ENCODE measurements around the gene MLLT6. TPM values are rescaled to one million over a fixed set of nuclear protein-coding genes. Genes with fewer than 3 reads are reported as not detected.

MLLT6 gene
- total RNA-seq, 2 donors from 2014 or later = 251 to 263 TPM

- H3K36me3 Mint-ChIP-seq (ENCODE audit: insufficient read depth in 2 of 2) = peaks cover 10 to 13% of the 10 kb centered on the region in 2 donors
- H3K27me3 Mint-ChIP-seq (ENCODE audit: low read depth) = peaks cover 42% of the 10 kb centered on the region
- H3K9me3 Mint-ChIP-seq = no peaks in the 10 kb centered on the region
- DNase-seq (peak; percentile 25 to 36), ATAC-seq (replicated peaks in 1 of 2) (no peak)
- no peak overlapping the region for H3K27ac Mint-ChIP-seq
- H3K4me1 Mint-ChIP-seq (ENCODE audit: low read depth) = peaks cover 59% of the 10 kb centered on the region
- peak overlapping the region; percentile 88 to 98 for H3K4me3 Mint-ChIP-seq
Measured at GRCh38 chr17:38749223-38750043, 44.4 kb downstream of the MLLT6 start.

DNA sequence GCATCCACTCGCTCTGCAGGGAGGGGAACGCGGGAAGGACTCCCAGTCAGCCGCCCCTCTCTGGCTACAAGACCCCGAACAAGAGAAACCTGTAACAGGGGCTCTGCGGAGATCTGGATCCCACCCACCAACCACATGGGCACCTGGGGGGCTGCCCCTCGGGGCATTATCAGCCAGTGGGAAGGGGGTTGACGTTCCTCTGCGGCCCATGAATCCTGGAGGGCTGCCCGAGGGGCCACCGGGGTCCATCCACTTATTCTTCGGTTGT, 44.9 kb downstream of the MLLT6 start:
- ATAC-seq (replicated peaks in 1 of 2) = no peak
- peaks cover 63% of the 10 kb centered on the region for H3K4me1 Mint-ChIP-seq (ENCODE audit: low read depth)
- peak overlapping the region; percentile 88 to 98 for H3K4me3 Mint-ChIP-seq
- DNase-seq = no peak
- H3K9me3 Mint-ChIP-seq = no peaks in the 10 kb centered on the region
- peaks cover 13 to 16% of the 10 kb centered on the region in 2 donors for H3K36me3 Mint-ChIP-seq (ENCODE audit: insufficient read depth in 2 of 2)
- no peak overlapping the region for H3K27ac Mint-ChIP-seq
- H3K27me3 Mint-ChIP-seq (ENCODE audit: low read depth) = peaks cover 37% of the 10 kb centered on the region

- peaks cover 34% of the 10 kb centered on the region for H3K27me3 Mint-ChIP-seq (ENCODE audit: low read depth)
- H3K9me3 Mint-ChIP-seq = no peaks in the 10 kb centered on the region
- peaks cover 13 to 18% of the 10 kb centered on the region in 2 donors for H3K36me3 Mint-ChIP-seq (ENCODE audit: insufficient read depth in 2 of 2)
- peak overlapping the region; percentile 88 to 98 for H3K4me3 Mint-ChIP-seq
- H3K4me1 Mint-ChIP-seq (ENCODE audit: low read depth) = peaks cover 63% of the 10 kb centered on the region
- peak overlapping the region; percentile 85 for H3K27ac Mint-ChIP-seq
- ATAC-seq (replicated peaks in 1 of 2) (no peak), DNase-seq (no peak)
Measured at GRCh38 chr17:38750312-38751121, 45.4 kb downstream of the MLLT6 start.

GRCh38 chr17:38751144-38751807, 46.2 kb downstream of the MLLT6 start:
- H3K4me1 Mint-ChIP-seq (ENCODE audit: low read depth) = peaks cover 58% of the 10 kb centered on the region
- peak overlapping the region; percentile 88 to 98 for H3K4me3 Mint-ChIP-seq
- DNase-seq = no peak
- peaks cover 15 to 20% of the 10 kb centered on the region in 2 donors for H3K36me3 Mint-ChIP-seq (ENCODE audit: insufficient read depth in 2 of 2)
- H3K9me3 Mint-ChIP-seq = no peaks in the 10 kb centered on the region
- H3K27ac Mint-ChIP-seq = peak overlapping the region; percentile 93
- peaks cover 28% of the 10 kb centered on the region for H3K27me3 Mint-ChIP-seq (ENCODE audit: low read depth)
- ATAC-seq (replicated peaks in 1 of 2) = no peak

DNA sequence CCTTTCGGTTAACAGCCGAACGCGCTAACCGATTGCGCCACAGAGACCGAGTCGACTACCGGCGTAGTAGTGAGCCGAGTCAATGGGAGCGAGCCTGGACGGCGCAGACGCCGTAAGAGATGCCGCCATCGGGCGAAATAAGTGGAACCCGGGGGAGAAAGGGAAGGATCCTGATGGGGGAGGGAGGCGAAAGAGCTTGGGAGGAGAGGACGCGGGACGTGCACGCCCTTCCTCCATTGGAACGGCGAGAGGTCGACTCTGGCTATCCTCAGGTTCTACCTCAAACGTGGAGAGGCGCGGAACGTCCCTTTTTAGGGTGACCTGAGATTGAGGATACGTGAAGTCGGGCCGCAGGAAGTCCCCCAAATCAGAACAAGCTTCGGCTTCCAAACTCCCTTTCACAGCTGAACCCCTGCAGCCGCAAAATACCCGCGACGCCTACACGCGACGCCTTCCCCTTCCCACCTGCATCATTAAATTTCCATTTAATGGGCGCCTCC, 46.8 kb downstream of the MLLT6 start:
- peak overlapping the region; percentile 93 for H3K27ac Mint-ChIP-seq
- ATAC-seq (replicated peaks in 1 of 2) (peak; percentile 33 to 45), DNase-seq (peak; percentile 84 to 91)
- H3K4me1 Mint-ChIP-seq (ENCODE audit: low read depth) = peaks cover 52% of the 10 kb centered on the region
- H3K4me3 Mint-ChIP-seq = peak overlapping the region; percentile 88 to 98
- H3K36me3 Mint-ChIP-seq (ENCODE audit: insufficient read depth in 2 of 2) = peaks cover 15 to 22% of the 10 kb centered on the region in 2 donors
- H3K9me3 Mint-ChIP-seq = no peaks in the 10 kb centered on the region
- H3K27me3 Mint-ChIP-seq (ENCODE audit: low read depth) = peaks cover 22% of the 10 kb centered on the region

DNA sequence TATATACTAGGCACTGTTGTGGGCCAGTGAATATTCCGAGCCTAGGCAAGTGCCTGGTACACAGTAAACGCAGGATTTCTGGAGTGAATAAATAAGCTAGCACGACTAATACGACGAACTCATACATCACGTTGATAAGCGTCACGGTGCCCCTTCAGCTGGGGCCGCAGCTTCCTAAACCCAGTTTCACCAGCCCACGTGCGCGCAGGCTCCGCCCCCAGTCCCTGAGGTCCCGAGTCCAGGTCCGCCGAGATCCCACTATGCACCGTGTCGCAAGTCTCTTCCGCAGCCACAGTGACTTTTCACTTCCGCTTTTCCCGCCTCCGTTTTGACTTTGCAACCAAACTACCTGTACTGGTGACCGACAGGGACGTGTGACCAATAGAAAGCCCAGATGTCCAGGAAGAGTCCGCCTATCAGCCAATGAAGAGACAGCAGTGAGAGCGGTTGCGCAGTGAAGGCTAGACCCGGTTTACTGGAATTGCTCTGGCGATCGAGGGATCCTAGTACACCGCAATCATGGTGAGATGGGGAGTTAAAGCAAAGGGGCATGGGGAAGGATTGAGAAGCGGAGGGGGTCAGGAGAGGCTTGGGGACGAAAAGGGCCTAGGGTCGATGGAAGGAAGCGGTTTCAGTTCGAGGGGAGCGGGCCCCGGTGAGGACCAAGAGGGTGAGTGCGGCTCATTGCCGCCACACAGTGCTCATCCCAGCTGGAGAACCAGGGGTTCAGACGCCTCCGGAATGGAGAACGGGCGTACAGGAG, 47.4 kb downstream of the MLLT6 start, which contains the start of gene PSMB3:
Gene PSMB3, plus strand, starts transcription at position 434 of the 763 bp plus-strand sequence. Its CDS starts 86 bp downstream, at position 520.
- peaks cover 15 to 23% of the 10 kb centered on the region in 2 donors for H3K36me3 Mint-ChIP-seq (ENCODE audit: insufficient read depth in 2 of 2)
- H3K4me1 Mint-ChIP-seq (ENCODE audit: low read depth) = peaks cover 51% of the 10 kb centered on the region
- DNase-seq (peak; percentile 95 to 98), ATAC-seq (replicated peaks in 1 of 2) (peak; percentile 87 to 90)
- peak within 1 kb of the TSS; percentile 88 to 98 for H3K4me3 Mint-ChIP-seq
- peaks cover 21% of the 10 kb centered on the region for H3K27me3 Mint-ChIP-seq (ENCODE audit: low read depth)
- H3K9me3 Mint-ChIP-seq = no peaks in the 10 kb centered on the region
- peak within 1 kb of the TSS; percentile 93 for H3K27ac Mint-ChIP-seq

DNA sequence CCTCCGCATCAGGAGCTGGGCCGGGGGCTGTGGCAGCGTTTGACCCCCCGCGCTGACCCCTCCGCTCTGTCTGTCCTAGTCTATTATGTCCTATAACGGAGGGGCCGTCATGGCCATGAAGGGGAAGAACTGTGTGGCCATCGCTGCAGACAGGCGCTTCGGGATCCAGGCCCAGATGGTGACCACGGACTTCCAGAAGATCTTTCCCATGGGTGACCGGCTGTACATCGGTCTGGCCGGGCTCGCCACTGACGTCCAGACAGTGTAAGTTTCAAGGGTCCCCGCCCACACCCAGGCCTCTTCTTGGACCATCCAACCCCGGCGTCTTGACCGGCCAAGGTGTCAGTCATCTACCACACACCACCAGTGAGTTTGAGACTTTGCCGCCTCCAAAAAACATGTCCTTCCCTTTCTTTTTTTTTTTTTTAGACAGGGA, 48.0 kb downstream of the MLLT6 start:
- DNase-seq (no peak), ATAC-seq (replicated peaks in 1 of 2) (no peak)
- Mint-ChIP-seq H3K36me3 (ENCODE audit: insufficient read depth in 2 of 2) (peaks cover 13 to 23% of the 10 kb centered on the region in 2 donors), H3K27ac (peak overlapping the region; percentile 93), H3K9me3 (no peaks in the 10 kb centered on the region), H3K4me1 (ENCODE audit: low read depth) (peaks cover 51% of the 10 kb centered on the region), H3K4me3 (peak overlapping the region; percentile 88 to 98), H3K27me3 (ENCODE audit: low read depth) (peaks cover 21% of the 10 kb centered on the region)

- Mint-ChIP-seq H3K4me3 (no peak overlapping the region), H3K36me3 (ENCODE audit: insufficient read depth in 2 of 2) (peaks cover 9 to 20% of the 10 kb centered on the region in 2 donors), H3K27me3 (ENCODE audit: low read depth) (no peaks in the 10 kb centered on the region), H3K9me3 (no peaks in the 10 kb centered on the region), H3K27ac (peak overlapping the region; percentile 2), H3K4me1 (ENCODE audit: low read depth) (no peaks in the 10 kb centered on the region)
- ATAC-seq (replicated peaks in 1 of 2) = peak; percentile 40 to 42
- DNase-seq = peak; percentile 36 to 44
Measured at GRCh38 chr17:38761612-38762011, 56.5 kb downstream of the MLLT6 start.

DNA sequence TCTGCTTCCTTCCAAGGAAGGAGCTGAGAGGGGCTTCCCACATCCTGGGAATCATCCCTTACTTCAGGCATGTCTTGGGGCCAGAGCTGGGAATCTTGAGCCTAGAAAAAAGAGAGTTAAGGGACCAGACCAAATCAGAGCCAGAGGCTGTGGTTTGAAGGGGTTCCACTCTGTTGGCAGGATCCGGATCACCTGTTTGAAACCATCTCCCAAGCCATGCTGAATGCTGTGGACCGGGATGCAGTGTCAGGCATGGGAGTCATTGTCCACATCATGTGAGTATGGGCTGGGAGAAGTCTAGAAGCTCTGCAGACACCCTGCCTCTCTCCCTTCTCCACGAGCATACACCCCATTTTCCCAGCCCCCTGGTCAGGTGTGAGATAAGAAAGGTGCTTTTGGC, 57.2 kb downstream of the MLLT6 start:
- Mint-ChIP-seq H3K27ac (no peak overlapping the region), H3K36me3 (ENCODE audit: insufficient read depth in 2 of 2) (peaks cover 9 to 22% of the 10 kb centered on the region in 2 donors)
- no peak for ATAC-seq (replicated peaks in 1 of 2)

GRCh38 chr17:38766341-38766740, 61.3 kb downstream of the MLLT6 start:
- H3K36me3 Mint-ChIP-seq (ENCODE audit: insufficient read depth in 2 of 2) = peaks cover 11 to 17% of the 10 kb centered on the region in 2 donors

More for the DNA sequence above, 57.2 kb downstream of the MLLT6 start:
- no peaks in the 10 kb centered on the region for H3K9me3 Mint-ChIP-seq
- H3K4me3 Mint-ChIP-seq = no peak overlapping the region
- no peak for DNase-seq
- no peaks in the 10 kb centered on the region for H3K4me1 Mint-ChIP-seq (ENCODE audit: low read depth)
- H3K27me3 Mint-ChIP-seq (ENCODE audit: low read depth) = no peaks in the 10 kb centered on the region

DNA sequence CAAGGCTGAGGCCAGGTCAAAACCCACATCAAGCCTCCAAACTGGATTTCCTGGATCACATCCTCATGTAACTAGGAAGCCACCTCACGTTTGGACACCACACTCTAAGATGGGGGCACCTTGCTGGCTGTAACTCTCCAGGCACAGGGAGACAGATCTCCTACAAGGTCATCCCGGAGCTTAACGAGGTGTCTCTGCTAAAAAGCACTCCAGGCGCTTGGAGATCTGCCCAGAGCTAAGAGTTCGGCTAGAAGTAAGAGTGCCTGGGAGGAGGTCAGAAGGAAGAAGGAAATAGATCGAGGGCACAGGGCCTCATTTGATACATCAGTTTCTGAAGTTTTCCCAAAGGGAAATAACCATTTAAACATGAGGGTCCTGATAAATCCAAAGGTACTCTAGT, 63.3 kb downstream of the MLLT6 start:
- no peak overlapping the region for H3K4me3 Mint-ChIP-seq
- H3K36me3 Mint-ChIP-seq (ENCODE audit: insufficient read depth in 2 of 2) = peaks cover 6 to 17% of the 10 kb centered on the region in 2 donors
- H3K27me3 Mint-ChIP-seq (ENCODE audit: low read depth) = no peaks in the 10 kb centered on the region
- ATAC-seq (replicated peaks in 1 of 2) = no peak
- H3K9me3 Mint-ChIP-seq = no peaks in the 10 kb centered on the region
- H3K4me1 Mint-ChIP-seq (ENCODE audit: low read depth) = no peaks in the 10 kb centered on the region
- DNase-seq = no peak
- H3K27ac Mint-ChIP-seq = no peak overlapping the region

More at GRCh38 chr17:38766341-38766740, 61.3 kb downstream of the MLLT6 start:
- Mint-ChIP-seq H3K4me3 (no peak overlapping the region), H3K27me3 (ENCODE audit: low read depth) (no peaks in the 10 kb centered on the region), H3K9me3 (no peaks in the 10 kb centered on the region), H3K27ac (no peak overlapping the region), H3K4me1 (ENCODE audit: low read depth) (no peaks in the 10 kb centered on the region)
- ATAC-seq (replicated peaks in 1 of 2) (no peak), DNase-seq (no peak)

GRCh38 chr17:38773258-38773657, 68.2 kb downstream of the MLLT6 start:
- DNase-seq = no peak
- Mint-ChIP-seq H3K9me3 (no peaks in the 10 kb centered on the region), H3K27ac (no peak overlapping the region), H3K36me3 (ENCODE audit: insufficient read depth in 2 of 2) (peaks cover 2 to 6% of the 10 kb centered on the region in 2 donors), H3K4me3 (no peak overlapping the region), H3K27me3 (ENCODE audit: low read depth) (no peaks in the 10 kb centered on the region), H3K4me1 (ENCODE audit: low read depth) (no peaks in the 10 kb centered on the region)
- no peak for ATAC-seq (replicated peaks in 1 of 2)

Measured in activated T-cell treated with anti-CD3 and anti-CD28 coated beads, Interleukin-2, amount 50 U/mL, for 72 hours (primary cell).